AG10803 (cell line): ENCODE results near the gene FUT2.

Source experiments
- DNase-seq: peaks from one replicate; pipeline ENCODE4 v3.0.0; 2010; ENCODE audit warnings: low read depth
- H3K4me3 ChIP-seq: 2 replicates; pipeline ENCODE4 v1.5.1; 2011; ENCODE audit warnings: mild to moderate bottlenecking, low read length, control low read depth
- TF ChIP-seq, protein P1 (sequence below): conservative IDR thresholded peaks from 2 replicates; pipeline ENCODE4 v1.5.1; 2011; ENCODE audit warnings: mild to moderate bottlenecking, low read length, control low read depth, inconsistent platforms

The FUT2 gene

DNA sequence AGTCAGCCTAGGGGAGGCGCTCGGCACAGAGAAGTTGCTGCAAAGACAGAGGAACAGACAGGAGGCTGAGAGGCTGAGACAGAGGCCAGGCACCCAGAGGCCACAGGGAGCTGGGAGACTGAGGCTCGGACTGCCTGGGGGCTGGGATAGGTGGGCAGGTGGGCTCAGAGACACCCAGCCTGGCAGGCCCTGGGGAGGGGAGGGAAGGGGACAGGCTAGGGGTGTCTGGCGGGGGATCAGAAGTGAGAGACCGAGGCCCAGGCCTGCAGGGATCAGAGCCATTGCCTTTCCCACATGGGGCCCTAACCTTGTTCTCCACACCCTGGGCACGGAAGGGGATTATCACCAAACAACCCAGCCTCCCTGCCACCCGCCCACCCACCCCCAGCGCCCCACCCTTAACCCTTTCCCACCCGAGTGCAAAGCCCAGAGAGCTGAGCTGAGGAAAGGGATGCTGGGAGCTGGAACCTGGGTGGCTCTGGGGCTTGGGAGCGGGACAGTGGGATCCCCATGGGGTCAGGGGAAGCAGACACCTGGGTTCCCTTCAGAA, 24.2 kb upstream of the FUT2 start:
- no peak for DNase-seq
- H3K4me3 ChIP-seq = no peak overlapping the region
- TF ChIP-seq, protein P1, sequence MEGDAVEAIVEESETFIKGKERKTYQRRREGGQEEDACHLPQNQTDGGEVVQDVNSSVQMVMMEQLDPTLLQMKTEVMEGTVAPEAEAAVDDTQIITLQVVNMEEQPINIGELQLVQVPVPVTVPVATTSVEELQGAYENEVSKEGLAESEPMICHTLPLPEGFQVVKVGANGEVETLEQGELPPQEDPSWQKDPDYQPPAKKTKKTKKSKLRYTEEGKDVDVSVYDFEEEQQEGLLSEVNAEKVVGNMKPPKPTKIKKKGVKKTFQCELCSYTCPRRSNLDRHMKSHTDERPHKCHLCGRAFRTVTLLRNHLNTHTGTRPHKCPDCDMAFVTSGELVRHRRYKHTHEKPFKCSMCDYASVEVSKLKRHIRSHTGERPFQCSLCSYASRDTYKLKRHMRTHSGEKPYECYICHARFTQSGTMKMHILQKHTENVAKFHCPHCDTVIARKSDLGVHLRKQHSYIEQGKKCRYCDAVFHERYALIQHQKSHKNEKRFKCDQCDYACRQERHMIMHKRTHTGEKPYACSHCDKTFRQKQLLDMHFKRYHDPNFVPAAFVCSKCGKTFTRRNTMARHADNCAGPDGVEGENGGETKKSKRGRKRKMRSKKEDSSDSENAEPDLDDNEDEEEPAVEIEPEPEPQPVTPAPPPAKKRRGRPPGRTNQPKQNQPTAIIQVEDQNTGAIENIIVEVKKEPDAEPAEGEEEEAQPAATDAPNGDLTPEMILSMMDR = no peak

DNA sequence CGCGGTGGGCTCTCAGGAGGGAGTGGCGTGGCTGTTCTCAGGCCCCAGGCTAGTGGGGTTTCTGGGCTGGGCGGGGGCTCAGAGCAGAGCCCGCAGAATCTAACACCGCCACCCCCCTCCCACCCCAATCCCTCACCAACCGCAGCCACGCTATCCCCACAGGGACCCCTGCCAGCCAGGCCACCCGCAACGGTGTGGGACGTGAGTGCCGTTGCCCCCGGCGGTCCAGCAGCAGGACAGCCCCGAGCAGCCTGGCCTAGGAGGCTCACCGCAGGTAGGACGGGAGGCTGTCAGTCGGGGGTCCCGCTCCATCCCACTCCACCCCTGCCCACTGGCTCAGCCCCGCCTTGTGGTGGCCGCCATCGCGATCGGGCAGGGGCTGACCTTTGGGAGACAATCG, 22.8 kb upstream of the FUT2 start, which contains the start of gene NTN5:
NTN5 (minus strand) TSS at position 24 of the 400 bp plus-strand sequence. CDS start 2,031 bp downstream, outside the sequence.
- no peak within 1 kb of the TSS for H3K4me3 ChIP-seq
- TF ChIP-seq, protein P1 = no peak
- DNase-seq = no peak

DNA sequence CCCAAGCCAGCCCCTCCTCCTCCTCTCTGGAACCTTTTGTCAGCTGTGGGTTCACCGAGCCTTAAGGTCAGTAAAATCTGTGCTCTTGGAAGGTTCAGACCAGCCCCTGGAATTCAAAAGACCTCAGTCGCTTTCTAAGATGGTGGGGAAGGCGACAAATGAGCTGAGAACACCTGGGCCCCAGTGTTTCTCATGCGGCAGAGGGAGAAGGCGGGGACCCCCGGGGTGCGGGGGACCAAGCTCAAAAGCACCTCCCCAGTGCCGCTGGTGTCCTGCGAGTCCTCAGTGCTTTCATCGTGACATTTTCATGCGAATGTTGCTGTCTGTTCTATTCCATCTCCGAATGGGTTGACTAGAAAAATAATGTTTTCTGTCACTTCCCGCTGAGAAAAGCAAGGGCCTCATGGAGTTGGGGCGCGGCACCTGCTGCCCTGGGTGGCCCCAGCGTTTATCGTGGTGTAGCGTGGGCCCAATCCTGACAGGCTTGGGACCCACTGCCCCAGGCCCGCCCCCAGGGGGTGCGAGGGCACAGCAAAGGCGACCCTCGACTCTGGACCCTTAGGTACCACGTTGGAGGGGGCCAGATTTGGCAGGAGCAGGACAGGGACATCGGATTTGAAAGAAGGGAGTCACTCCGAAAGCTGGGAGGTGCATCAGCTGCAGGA, 22.2 kb upstream of the FUT2 start:
- TF ChIP-seq, protein P1 = no peak

DNA sequence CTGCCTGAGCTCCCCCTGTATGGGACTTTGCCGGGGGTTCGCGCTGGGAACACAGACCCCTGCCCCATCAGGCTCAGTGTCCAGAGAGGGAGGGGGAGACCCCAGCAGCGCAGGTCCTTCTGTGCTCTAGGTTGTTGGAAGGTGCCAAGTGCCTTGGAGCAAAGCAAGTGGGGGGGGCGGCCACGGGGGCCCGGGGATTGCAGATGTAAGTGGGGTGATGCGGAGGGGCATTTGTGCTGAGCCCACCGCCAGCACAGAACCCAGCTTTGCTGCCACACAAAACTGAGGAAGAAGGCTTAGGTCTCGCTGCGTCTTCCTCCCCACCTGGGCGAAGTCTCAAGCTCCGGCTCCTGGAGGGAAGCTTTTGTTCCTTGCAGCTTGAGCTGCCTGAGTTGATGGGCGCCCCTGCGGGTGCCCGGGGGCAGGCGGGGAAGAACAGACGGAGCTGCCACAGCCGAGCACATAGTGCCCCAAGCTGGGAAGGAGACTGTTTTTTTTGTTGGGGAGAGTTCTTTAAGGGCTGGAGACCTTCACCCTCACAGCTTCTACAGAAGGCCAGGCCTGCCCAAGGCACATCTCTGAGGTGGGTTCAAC, 21.5 kb upstream of the FUT2 start:
- no peak overlapping the region for H3K4me3 ChIP-seq
- DNase-seq = no peak
- TF ChIP-seq, protein P1 = no peak

More for the DNA sequence above, 22.2 kb upstream of the FUT2 start:
- no peak for DNase-seq
- no peak overlapping the region for H3K4me3 ChIP-seq

DNA sequence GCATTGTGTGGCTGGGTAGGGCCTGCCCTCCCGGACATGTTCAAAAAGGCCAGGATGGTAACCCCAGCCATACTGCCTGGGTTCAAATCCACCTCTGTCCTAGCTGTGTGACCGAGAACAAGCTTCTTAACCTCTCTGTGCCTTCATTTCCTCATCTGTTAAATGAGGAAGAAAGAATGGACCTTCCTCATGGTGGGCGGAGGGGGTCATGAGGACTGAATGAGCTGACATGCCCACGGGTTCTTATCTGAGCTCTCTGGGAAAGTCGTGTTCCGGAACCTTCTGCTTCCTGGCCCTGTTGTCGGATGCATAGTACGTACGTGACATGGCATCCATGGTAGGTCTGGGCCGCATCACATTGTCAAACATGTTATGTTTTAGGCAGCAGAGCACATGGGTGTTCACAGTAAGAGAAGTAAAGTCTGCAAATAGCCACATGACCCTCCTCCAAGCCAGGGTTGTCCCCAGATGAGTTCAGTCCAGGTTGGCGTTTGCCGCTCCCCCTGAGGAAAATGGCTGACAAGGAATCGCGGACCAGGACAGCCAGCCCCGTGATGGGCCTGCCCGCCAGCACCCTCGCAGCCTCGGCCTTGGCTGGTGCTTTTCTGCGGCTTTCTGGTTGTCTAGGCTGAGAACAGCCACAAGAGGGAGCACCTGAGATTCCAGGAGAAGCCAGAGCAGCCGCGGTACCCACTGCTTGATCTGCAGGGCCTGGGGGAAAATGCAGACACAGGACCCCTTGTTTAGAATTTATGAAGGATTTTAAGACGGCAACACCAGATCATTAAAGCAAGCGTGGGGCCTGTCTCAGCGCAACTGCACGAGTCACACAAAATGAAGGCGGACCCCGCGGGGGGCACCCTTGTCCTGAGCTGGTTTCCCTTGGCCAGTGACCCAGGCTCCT, 20.6 kb upstream of the FUT2 start:
- H3K4me3 ChIP-seq = no peak overlapping the region
- TF ChIP-seq, protein P1 = peak; percentile 85
- peak; percentile 70 for DNase-seq

DNA sequence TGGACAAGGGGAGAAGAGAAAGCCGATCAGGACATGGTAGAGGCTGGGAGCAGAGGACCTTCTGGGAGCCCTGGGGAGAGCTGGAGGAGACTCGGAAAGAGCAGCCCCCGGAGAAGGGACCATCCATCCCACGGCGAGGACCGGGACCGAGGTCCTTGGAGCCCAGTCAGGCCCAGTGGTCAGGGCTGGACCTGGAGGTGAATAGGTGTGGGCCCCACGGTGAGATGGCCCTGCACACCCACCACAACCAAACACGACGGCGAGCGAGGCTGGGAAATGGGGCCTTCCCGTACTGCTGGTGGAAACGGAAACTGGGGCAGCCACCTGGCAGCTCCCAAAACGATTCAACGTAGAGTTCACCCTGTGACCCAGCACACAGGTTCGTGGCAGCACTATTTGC, 19.3 kb upstream of the FUT2 start:
- TF ChIP-seq, protein P1 = no peak
- no peak for DNase-seq
- no peak overlapping the region for H3K4me3 ChIP-seq
